Measurements from ENCODE around the gene GALNT2. TPM values are rescaled to one million over a fixed set of nuclear protein-coding genes. Genes with fewer than 3 reads are reported as not detected.

Gene GALNT2
- total and polyA plus RNA-seq, 2 experiments from 2014 or later = 17.8 to 48.3 TPM

- Histone ChIP-seq H3K4me1 (ENCODE audit: insufficient read depth) (peaks cover 3% of the 10 kb centered on the region), H3K27me3 (ENCODE audit: insufficient read depth) (no peaks in the 10 kb centered on the region), H4K20me1 (replicated peaks; ENCODE audit: insufficient read depth) (no peaks in the 10 kb centered on the region; the same call in 1 of the 2 replicates), H3K27ac (ENCODE audit: low read depth) (no peak overlapping the region), H3K36me3 (ENCODE audit: insufficient read depth) (peaks cover 14% of the 10 kb centered on the region; the same call in 1 of the 2 replicates), H3K4me3 (no peak overlapping the region), H3K4me2 (no peak overlapping the region), H3F3A (replicated peaks; ENCODE audit: low read depth) (peaks cover 14% of the 10 kb centered on the region), H2AFZ (no peak overlapping the region), H3K9me2 (ENCODE audit: insufficient read depth) (no peaks in the 10 kb centered on the region), H3K79me2 (replicated peaks; ENCODE audit: insufficient read depth) (no peaks in the 10 kb centered on the region)
- ATAC-seq = no peak
- TF ChIP-seq REST (IDR thresholded peaks at IDR 0.05; ENCODE audit: unreplicated experiment) (no peak), EZH2 (IDR thresholded peaks at IDR 0.05; ENCODE audit: low read depth, unreplicated experiment) (no peak), ZNF462 (CRISPR knock-in tag; IDR thresholded peaks at IDR 0.05) (no peak), ZNF114 (CRISPR knock-in tag; IDR thresholded peaks at IDR 0.05) (no peak)
- no peak overlapping the region for H3K4me3 Mint-ChIP-seq
- H3K27ac Mint-ChIP-seq = no peak overlapping the region
- H3K4me1 Mint-ChIP-seq = peaks cover 15% of the 10 kb centered on the region
- H3K27me3 Mint-ChIP-seq (ENCODE audit: insufficient read depth, low read depth, poor library complexity) = peaks cover 7% of the 10 kb centered on the region
- peaks cover 8% of the 10 kb centered on the region for H3K36me3 Mint-ChIP-seq (ENCODE audit: low read depth)
- H3K9me3 Mint-ChIP-seq = no peaks in the 10 kb centered on the region
- no peak for DNase-seq (ENCODE audit: low spot score)
Measured at GRCh38 chr1:230271300-230272035, 204.4 kb downstream of the GALNT2 start.

Data from GM23338 (cell line).